Measurements from ENCODE around the gene RGS9. TPM values are rescaled to one million over a fixed set of nuclear protein-coding genes. Genes with fewer than 3 reads are reported as not detected.
"Not testable (repeated sequence)": the region's sequence is repeated elsewhere in the genome, so short reads cannot be mapped to it uniquely, and the experiment has no call there.

RGS9 gene
- total RNA-seq, 2 experiments from 2014 or later, result 13.7 to 26.4 TPM

- Histone ChIP-seq H2AFZ (ENCODE audit: low read length) (no peak overlapping the region), H3K36me3 (ENCODE audit: insufficient read depth, low read length) (no peaks in the 10 kb centered on the region; the same call in 1 of the 2 replicates), H3K4me1 (ENCODE audit: insufficient read depth, low read length, poor library complexity, severe bottlenecking) (peaks cover 15% of the 10 kb centered on the region), H3K9me3 (ENCODE audit: low read length) (no peaks in the 10 kb centered on the region), H3K4me3 (ENCODE audit: low read depth, low read length, poor library complexity, severe bottlenecking) (no peak overlapping the region), H4K20me1 (ENCODE audit: insufficient read depth, low read length) (no peaks in the 10 kb centered on the region), H3K27ac (ENCODE audit: low read depth, low read length, poor library complexity, severe bottlenecking) (no peak overlapping the region), H3K9me2 (ENCODE audit: insufficient read depth, low read length) (no peaks in the 10 kb centered on the region), H3K79me2 (ENCODE audit: insufficient read depth, low read depth, low read length) (no peaks in the 10 kb centered on the region), H3K4me2 (ENCODE audit: low read length) (no peak overlapping the region)
- intact Hi-C loops (cut with micrococcal nuclease; ENCODE audit: unreplicated experiment), result no loop called here
- ChIA-PET POLR2A (interaction anchor here (0.8 to 1.5 kb wide), 3 partner anchors 9 to 56 kb away, joined by 3 read pairs; no protein-coding TSS in a partner anchor), CTCF (ENCODE audit: unreplicated experiment) (no interaction called here)
- TF ChIP-seq EZH2phosphoT487 (IDR thresholded peaks at IDR 0.05; ENCODE audit: borderline replicate concordance, low read depth, low read length), result no peak
- TF ChIP-seq CTCF (conservative IDR thresholded peaks at IDR 0.05; ENCODE audit: low read length), result no peak
- BruUV-seq (replicated peaks), result no TSS peak
- no peak for DNase-seq (ENCODE audit: low spot score)
Observed at GRCh38 chr17:65095465-65095864, 41.7 kb upstream of the RGS9 start.

GRCh38 chr17:65096382-65096781 is 40.8 kb upstream of the RGS9 start:
- H2AFZ ChIP-seq (ENCODE audit: low read length); BruUV-seq (replicated peaks); H3K9me3 ChIP-seq (ENCODE audit: low read length); H3K36me3 ChIP-seq (ENCODE audit: insufficient read depth, low read length); DNase-seq (ENCODE audit: low spot score); H3K4me2 ChIP-seq (ENCODE audit: low read length); H3K79me2 ChIP-seq (ENCODE audit: insufficient read depth, low read depth, low read length); CTCF ChIA-PET (ENCODE audit: unreplicated experiment); H3K27ac ChIP-seq (ENCODE audit: low read depth, low read length, poor library complexity, severe bottlenecking); H3K4me3 ChIP-seq (ENCODE audit: low read depth, low read length, poor library complexity, severe bottlenecking); H4K20me1 ChIP-seq (ENCODE audit: insufficient read depth, low read length); H3K9me2 ChIP-seq (ENCODE audit: insufficient read depth, low read length); intact Hi-C loops (cut with micrococcal nuclease; ENCODE audit: unreplicated experiment): not testable (repeated sequence)
- POLR2A ChIA-PET, result interaction anchor here (0.5 to 0.6 kb wide), 2 partner anchors 111 to 324 kb away, joined by 3 to 7 read pairs; no protein-coding TSS in a partner anchor
- peaks cover 21% of the 10 kb centered on the region for H3K4me1 ChIP-seq (ENCODE audit: insufficient read depth, low read length, poor library complexity, severe bottlenecking)

- Histone ChIP-seq H3K79me2 (ENCODE audit: insufficient read depth, low read depth, low read length) (peaks cover 5% of the 10 kb centered on the region; the same call in 1 of the 2 replicates), H3K9me2 (ENCODE audit: insufficient read depth, low read length) (no peaks in the 10 kb centered on the region), H2AFZ (ENCODE audit: low read length) (no peak overlapping the region), H3K4me1 (ENCODE audit: insufficient read depth, low read length, poor library complexity, severe bottlenecking) (peaks cover 28% of the 10 kb centered on the region), H3K9me3 (ENCODE audit: low read length) (no peaks in the 10 kb centered on the region), H4K20me1 (ENCODE audit: insufficient read depth, low read length) (no peaks in the 10 kb centered on the region), H3K4me3 (ENCODE audit: low read depth, low read length, poor library complexity, severe bottlenecking) (no peak overlapping the region), H3K36me3 (ENCODE audit: insufficient read depth, low read length) (no peaks in the 10 kb centered on the region; the same call in 1 of the 2 replicates), H3K4me2 (ENCODE audit: low read length) (no peak overlapping the region), H3K27ac (ENCODE audit: low read depth, low read length, poor library complexity, severe bottlenecking) (no peak overlapping the region)
- ChIA-PET CTCF (ENCODE audit: unreplicated experiment) (interaction anchor here (0.6 kb wide), 2 partner anchors 135 kb away, joined by 3 read pairs; no protein-coding TSS in a partner anchor), POLR2A (interaction anchor here (0.5 to 1.2 kb wide), 4 partner anchors 15 to 324 kb away, joined by 3 to 7 read pairs (median 4); no protein-coding TSS in a partner anchor)
- intact Hi-C loops (cut with micrococcal nuclease; ENCODE audit: unreplicated experiment), result no loop called here
- DNase-seq (ENCODE audit: low spot score), result no peak
- TF ChIP-seq CTCF (conservative IDR thresholded peaks at IDR 0.05; ENCODE audit: low read length) (no peak), EZH2phosphoT487 (IDR thresholded peaks at IDR 0.05; ENCODE audit: borderline replicate concordance, low read depth, low read length) (no peak)
- BruUV-seq (replicated peaks), result no TSS peak
Observed at GRCh38 chr17:65097110-65097509, 40.1 kb upstream of the RGS9 start.

All from OCI-LY7 (cell line).